Caco-2 (cell line): Measurements from ENCODE around the gene CEACAM18. TPM values are rescaled to one million over a fixed set of nuclear protein-coding genes. Genes with fewer than 3 reads are reported as not detected.

Experiments
- BruUV-seq: library from RNA; stranded (reverse); fragments of 400-500 nt; replicated peaks from 2 replicates; lab custom pipeline; 2021; lab: Mats Ljungman, UMichigan
- CTCF ChIA-PET: fragments of 300-600 bp; sonication (Branson Sonifier 250); formaldehyde crosslinking; loops from one replicate; lab custom pipeline; 2022; ENCODE audit warnings: antibody characterized with exemption; lab: Charles Lee
- POLR2A ChIA-PET: fragments of 300-600 bp; sonication (Branson Sonifier 250); formaldehyde crosslinking; loops from one replicate; lab custom pipeline; 2022; ENCODE audit warnings: antibody characterized with exemption; lab: Charles Lee
- DNase-seq, 2 experiments: peaks; one replicate each; pipeline versions ENCODE4 v3.0.0 to v3.0.0-alpha.2; 2020 to 2022
- H3K27me3 ChIP-seq: replicated peaks from 2 replicates; pipeline ENCODE4 v1.6.0; 2011; ENCODE audit warnings: low read length; ENCODE audit not compliant: control insufficient read depth, insufficient read depth
- H3K36me3 ChIP-seq: 2 replicates; pipeline ENCODE4 v1.5.1; 2011; ENCODE audit warnings: low read length; ENCODE audit not compliant: control insufficient read depth, insufficient read depth
- H3K4me1 ChIP-seq: fragments of 250-450 bp; sonication (Bioruptor Pico); 2 replicates; pipeline ENCODE4 v1.5.1; 2020; ENCODE audit warnings: mild to moderate bottlenecking
- H3K4me3 ChIP-seq: 2 replicates; pipeline ENCODE4 v1.5.1; 2011; ENCODE audit warnings: low read depth, mild to moderate bottlenecking, control low read depth, low read length
- H3K9me3 ChIP-seq: fragments of 250-450 bp; sonication (Bioruptor Pico); 2 replicates; pipeline ENCODE4 v1.5.1; 2020; ENCODE audit warnings: mild to moderate bottlenecking, moderate library complexity
- H3K27ac Mint-ChIP-seq: one replicate; pipeline ENCODE4 v1.8.0; 2022; ENCODE audit warnings: mixed read lengths; ENCODE audit not compliant: unreplicated experiment
- H3K27me3 Mint-ChIP-seq: one replicate; pipeline ENCODE4 v1.8.0; 2022; ENCODE audit warnings: mixed read lengths; ENCODE audit not compliant: insufficient read depth, unreplicated experiment
- H3K36me3 Mint-ChIP-seq: one replicate; pipeline ENCODE4 v1.8.0; 2022; ENCODE audit warnings: mild to moderate bottlenecking, mixed read lengths; ENCODE audit not compliant: insufficient read depth, unreplicated experiment
- H3K4me1 Mint-ChIP-seq: one replicate; pipeline ENCODE4 v1.8.0; 2022; ENCODE audit warnings: low read depth, mixed read lengths; ENCODE audit not compliant: unreplicated experiment
- H3K4me3 Mint-ChIP-seq: one replicate; pipeline ENCODE4 v1.8.0; 2022; ENCODE audit warnings: mild to moderate bottlenecking, moderate library complexity, mixed read lengths; ENCODE audit not compliant: unreplicated experiment
- H3K9me3 Mint-ChIP-seq: one replicate; pipeline ENCODE4 v1.8.0; 2022; ENCODE audit warnings: mixed read lengths; ENCODE audit not compliant: unreplicated experiment
- CTCF ChIP-seq, 2 experiments: fragments of 200-600 bp in 1 of 2; IDR thresholded peaks; 1 replicate in 1 of 2; 2 replicates in 1 of 2; pipeline versions ENCODE4 v1.5.1 to v1.8.0; 2011 to 2022; ENCODE audit warnings: antibody characterized with exemption in 1 of 2, control low read depth in 1 of 2, inconsistent platforms in 1 of 2, low read depth in 1 of 2, low read length in 1 of 2, mild to moderate bottlenecking in 1 of 2, moderate library complexity in 1 of 2; ENCODE audit not compliant: insufficient read depth in 1 of 2, severe bottlenecking in 1 of 2, unreplicated experiment in 1 of 2
- intact Hi-C: fragments of 100-400 bp; cut with micrococcal nuclease; formaldehyde crosslinking; loops from one replicate; pipeline ENCODE4 v1.10.0; 2022; ENCODE audit not compliant: unreplicated experiment
- total RNA-seq: library from RNA; stranded (reverse); gene quantifications from 2 replicates; pipeline ENCODE4 v1.2.3, GENCODE V29; 2022

Gene CEACAM18
- total RNA-seq, 1 experiment from 2014 or later: not detected

- no peak overlapping the region for H3K27ac Mint-ChIP-seq
- H3K36me3 Mint-ChIP-seq: no peaks in the 10 kb centered on the region
- no peaks in the 10 kb centered on the region for H3K4me1 Mint-ChIP-seq
- ChIA-PET POLR2A (no interaction called here), CTCF (no interaction called here)
- no peak for TF ChIP-seq CTCF (IDR thresholded peaks at IDR 0.05; ENCODE audit: insufficient read depth in 1 of 2, low read depth in 1 of 2, low read length in 1 of 2, severe bottlenecking in 1 of 2, unreplicated experiment in 1 of 2)
- H3K27me3 ChIP-seq: no peaks in the 10 kb centered on the region
- H3K4me3 Mint-ChIP-seq: no peak overlapping the region
- no peaks in the 10 kb centered on the region for H3K4me1 ChIP-seq
- H3K9me3 ChIP-seq: 0 out of 2 replicates have a peak, but pooled peaks cover 2% of the 10 kb centered on the region
- no peaks in the 10 kb centered on the region for H3K36me3 ChIP-seq
- DNase-seq: no peak
- peaks cover 12% of the 10 kb centered on the region for H3K27me3 Mint-ChIP-seq
- BruUV-seq: no TSS peak
- no peak overlapping the region for H3K4me3 ChIP-seq
- intact Hi-C loops: no loop called here
- no peaks in the 10 kb centered on the region for H3K9me3 Mint-ChIP-seq
Observed at GRCh38 chr19:51456541-51457290, 21.6 kb upstream of the CEACAM18 start.

GRCh38 chr19:51457351-51458013 lies 20.9 kb upstream of the CEACAM18 start:
- H3K27me3 ChIP-seq: no peaks in the 10 kb centered on the region
- ChIA-PET CTCF (no interaction called here), POLR2A (no interaction called here)
- Mint-ChIP-seq H3K27ac (no peak overlapping the region), H3K4me3 (no peak overlapping the region), H3K9me3 (no peaks in the 10 kb centered on the region), H3K27me3 (peaks cover 12% of the 10 kb centered on the region), H3K4me1 (no peaks in the 10 kb centered on the region), H3K36me3 (no peaks in the 10 kb centered on the region)
- no peak for TF ChIP-seq CTCF (IDR thresholded peaks at IDR 0.05; ENCODE audit: insufficient read depth in 1 of 2, low read depth in 1 of 2, low read length in 1 of 2, severe bottlenecking in 1 of 2, unreplicated experiment in 1 of 2)
- intact Hi-C loops: no loop called here
- H3K4me3 ChIP-seq: no peak overlapping the region
- H3K36me3 ChIP-seq: no peaks in the 10 kb centered on the region
- no peak for DNase-seq
- 0 out of 2 replicates have a peak, but pooled peaks cover 2% of the 10 kb centered on the region for H3K9me3 ChIP-seq
- BruUV-seq: no TSS peak
- H3K4me1 ChIP-seq: no peaks in the 10 kb centered on the region

DNA sequence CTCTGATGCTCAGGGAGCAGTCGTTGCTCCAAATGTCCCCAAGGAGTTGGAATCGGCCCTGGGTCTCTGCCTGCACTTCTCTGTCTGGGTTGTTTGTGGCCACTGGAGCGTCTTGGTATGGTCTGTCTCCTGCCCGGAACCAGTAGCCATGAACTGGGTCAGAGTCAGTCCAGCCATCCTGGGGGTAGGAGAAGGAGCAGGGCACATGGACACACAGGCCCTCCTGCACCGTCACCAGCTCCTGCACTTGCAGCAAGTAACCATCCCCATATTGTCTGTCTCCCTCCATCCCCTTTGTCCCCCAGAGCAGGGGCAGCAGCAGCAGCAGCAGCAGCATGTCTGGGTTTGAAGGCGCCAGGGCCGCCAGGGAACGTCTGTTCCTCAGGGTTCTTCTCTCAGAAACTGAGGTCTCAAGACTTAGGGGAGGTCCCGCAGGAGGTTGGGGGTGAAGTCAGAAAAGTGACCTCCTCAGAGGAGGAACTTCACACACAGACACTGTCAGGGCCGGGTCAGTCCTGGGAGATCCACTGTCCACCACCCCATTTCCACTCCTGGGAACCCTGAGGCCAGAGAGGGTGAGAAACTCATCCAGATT lies 20.2 kb upstream of the CEACAM18 start, which contains the start of gene SIGLEC8:
Gene SIGLEC8, minus strand, starts transcription at position 404 of the 595 bp plus-strand sequence. Its CDS starts 67 bp downstream, at position 337.
- peaks cover 12% of the 10 kb centered on the region for H3K27me3 Mint-ChIP-seq
- Histone ChIP-seq H3K9me3 (0 out of 2 replicates have a peak, but pooled peaks cover 2% of the 10 kb centered on the region), H3K27me3 (no peaks in the 10 kb centered on the region), H3K4me3 (no peak within 1 kb of the TSS), H3K36me3 (no peaks in the 10 kb centered on the region), H3K4me1 (no peaks in the 10 kb centered on the region)
- POLR2A ChIA-PET: no interaction called here
- CTCF ChIA-PET: no interaction called here
- no peak for DNase-seq
- BruUV-seq: no TSS peak
- no peaks in the 10 kb centered on the region for H3K4me1 Mint-ChIP-seq
- TF ChIP-seq CTCF (IDR thresholded peaks at IDR 0.05; ENCODE audit: insufficient read depth in 1 of 2, low read depth in 1 of 2, low read length in 1 of 2, severe bottlenecking in 1 of 2, unreplicated experiment in 1 of 2): no peak
- H3K4me3 Mint-ChIP-seq: no peak within 1 kb of the TSS
- intact Hi-C loops: no loop called here
- no peaks in the 10 kb centered on the region for H3K9me3 Mint-ChIP-seq
- no peaks in the 10 kb centered on the region for H3K36me3 Mint-ChIP-seq
- H3K27ac Mint-ChIP-seq: no peak within 1 kb of the TSS
